Activated naive CD4-positive, alpha-beta T cell treated with anti-CD3 and anti-CD28 coated beads, Interleukin-2, amount 50 U/mL, for 24 hours (primary cell): ENCODE measurements around the gene SLC6A7.

Experiments used
- H3K27ac Mint-ChIP-seq: one replicate; pipeline ENCODE4 v1.8.0; 2021; ENCODE audit warnings: mild to moderate bottlenecking, mixed read lengths
- H3K27me3 Mint-ChIP-seq: one replicate; pipeline ENCODE4 v1.8.0; 2021; ENCODE audit warnings: mixed read lengths
- H3K36me3 Mint-ChIP-seq: one replicate; pipeline ENCODE4 v1.8.0; 2021; ENCODE audit warnings: mixed read lengths
- H3K4me1 Mint-ChIP-seq: one replicate; pipeline ENCODE4 v1.8.0; 2021; ENCODE audit warnings: mixed read lengths
- H3K4me3 Mint-ChIP-seq: one replicate; pipeline ENCODE4 v1.8.0; 2021; ENCODE audit warnings: mild to moderate bottlenecking, mixed read lengths
- H3K9me3 Mint-ChIP-seq: one replicate; pipeline ENCODE4 v1.8.0; 2021; ENCODE audit warnings: mixed read lengths

Gene SLC6A7

GRCh38 chr5:150152636-150153462 is 37.0 kb upstream of the SLC6A7 start:
- no peak overlapping the region for H3K27ac Mint-ChIP-seq
- H3K36me3 Mint-ChIP-seq, result no peaks in the 10 kb centered on the region
- H3K4me1 Mint-ChIP-seq, result peaks cover 5% of the 10 kb centered on the region
- H3K4me3 Mint-ChIP-seq, result no peak overlapping the region
- no peaks in the 10 kb centered on the region for H3K9me3 Mint-ChIP-seq
- peaks cover 6% of the 10 kb centered on the region for H3K27me3 Mint-ChIP-seq

DNA sequence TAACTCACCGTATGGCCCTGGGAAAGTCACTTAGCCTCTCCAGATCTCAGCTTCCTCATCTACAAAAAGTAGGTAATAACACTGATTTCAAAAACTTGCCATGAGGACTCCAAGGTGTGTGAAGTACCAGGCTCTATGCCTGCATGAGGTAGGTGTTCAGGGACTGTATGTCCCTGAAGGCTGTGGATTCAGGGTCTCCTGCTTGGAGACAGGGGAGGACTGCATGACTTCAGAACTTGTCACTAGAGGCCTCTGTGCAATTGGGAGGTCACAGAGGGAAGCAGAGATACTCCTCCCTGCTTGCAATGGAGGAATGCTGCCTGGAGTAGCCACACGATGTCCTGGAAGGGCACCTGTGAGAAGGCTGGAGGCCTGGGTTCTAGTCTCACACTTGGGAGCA is 36.4 kb upstream of the SLC6A7 start:
- H3K27ac Mint-ChIP-seq, result no peak overlapping the region

DNA sequence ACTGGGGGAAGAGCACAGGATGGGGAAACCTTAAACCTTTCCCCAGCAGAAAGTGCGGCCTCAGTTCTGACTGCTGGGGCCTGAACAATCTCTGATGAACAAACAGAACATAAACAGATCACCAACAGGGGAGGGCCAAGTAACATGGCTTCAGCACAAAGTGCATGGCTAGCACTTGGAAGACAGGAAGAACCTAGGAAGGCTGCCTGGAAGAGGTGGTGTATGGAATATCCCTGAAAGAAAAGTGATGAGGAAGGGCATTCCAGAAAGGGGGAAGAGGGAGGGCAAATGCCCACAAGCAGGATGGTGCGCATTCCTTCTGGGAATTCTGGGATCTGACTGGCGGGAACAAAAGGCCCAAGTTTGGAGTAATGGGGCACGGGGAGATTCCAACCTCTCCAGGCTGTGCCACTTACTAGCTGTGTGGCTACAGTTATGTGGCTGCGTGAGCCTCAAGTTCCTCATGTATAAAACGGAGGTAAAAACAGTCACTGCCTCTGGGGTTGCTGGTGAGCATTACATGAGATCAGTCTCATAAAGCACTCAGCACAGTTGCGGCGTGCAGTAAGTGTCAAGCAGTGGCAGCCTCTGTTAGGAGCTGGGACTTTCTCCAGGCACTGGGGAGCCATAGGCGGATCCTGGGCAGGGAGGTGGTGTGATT is 35.8 kb upstream of the SLC6A7 start:
- Mint-ChIP-seq H3K36me3 (no peaks in the 10 kb centered on the region), H3K9me3 (no peaks in the 10 kb centered on the region), H3K4me1 (peaks cover 5% of the 10 kb centered on the region), H3K27me3 (peaks cover 6% of the 10 kb centered on the region), H3K27ac (no peak overlapping the region), H3K4me3 (peak overlapping the region; percentile 72)

More for the DNA sequence above, 36.4 kb upstream of the SLC6A7 start:
- H3K9me3 Mint-ChIP-seq, result no peaks in the 10 kb centered on the region
- peaks cover 6% of the 10 kb centered on the region for H3K27me3 Mint-ChIP-seq
- no peak overlapping the region for H3K4me3 Mint-ChIP-seq
- peaks cover 5% of the 10 kb centered on the region for H3K4me1 Mint-ChIP-seq
- no peaks in the 10 kb centered on the region for H3K36me3 Mint-ChIP-seq

DNA sequence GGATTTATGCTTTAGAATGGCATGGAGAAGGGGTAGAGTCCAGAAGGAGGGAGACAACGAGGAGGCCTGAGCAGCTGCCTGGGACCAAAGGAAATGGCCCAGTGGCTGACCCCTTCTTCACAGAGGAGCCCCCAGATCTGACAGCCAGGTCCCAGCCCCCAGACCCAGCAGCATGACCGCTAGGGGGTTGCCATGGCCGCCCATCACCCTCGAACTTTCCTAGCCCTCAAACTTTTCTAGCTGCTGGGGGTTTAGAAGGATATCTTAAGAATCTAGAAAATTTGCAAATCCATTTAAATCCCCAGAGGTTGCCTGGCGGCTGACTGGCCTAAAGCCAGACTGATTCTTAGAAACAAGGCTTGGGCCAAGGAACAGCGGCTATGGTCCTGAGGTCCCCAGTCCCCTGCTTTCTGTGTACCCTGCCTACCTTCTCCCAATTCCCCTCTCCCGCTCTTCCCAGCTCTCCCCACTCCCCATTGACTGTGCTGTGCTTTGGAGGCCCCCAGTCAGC is 35.2 kb upstream of the SLC6A7 start:
- peak overlapping the region; percentile 72 for H3K4me3 Mint-ChIP-seq
- no peak overlapping the region for H3K27ac Mint-ChIP-seq
- peaks cover 5% of the 10 kb centered on the region for H3K4me1 Mint-ChIP-seq
- no peaks in the 10 kb centered on the region for H3K36me3 Mint-ChIP-seq
- peaks cover 6% of the 10 kb centered on the region for H3K27me3 Mint-ChIP-seq
- H3K9me3 Mint-ChIP-seq, result no peaks in the 10 kb centered on the region

- H3K27ac Mint-ChIP-seq, result peak within 1 kb of the TSS; percentile 62
- no peaks in the 10 kb centered on the region for H3K36me3 Mint-ChIP-seq
- peaks cover 6% of the 10 kb centered on the region for H3K27me3 Mint-ChIP-seq
- no peaks in the 10 kb centered on the region for H3K9me3 Mint-ChIP-seq
- peak within 1 kb of the TSS; percentile 85 for H3K4me3 Mint-ChIP-seq
- H3K4me1 Mint-ChIP-seq, result peaks cover 5% of the 10 kb centered on the region
Measured at GRCh38 chr5:150155258-150156026, 34.4 kb upstream of the SLC6A7 start, which contains the start of gene PDGFRB. PDGFRB (minus strand) TSS chr5:150155845; CDS start chr5:150137047, 18,798 bp downstream.

DNA sequence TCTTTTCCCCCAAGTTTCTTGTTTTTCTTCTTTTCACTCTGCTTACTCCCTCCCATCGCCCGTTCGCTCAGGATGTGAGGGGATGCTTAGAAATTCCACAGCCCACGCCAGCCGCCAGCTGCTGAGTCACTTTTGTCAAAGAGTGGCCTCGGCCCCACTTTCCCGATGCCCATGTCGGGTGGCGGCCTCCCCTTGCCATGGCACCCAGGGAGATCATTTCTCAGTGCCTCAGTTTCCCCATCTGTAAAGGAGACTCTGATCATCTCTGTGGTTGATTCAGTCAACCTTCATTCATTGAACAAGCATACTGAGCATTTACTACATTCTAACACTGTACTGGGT is 33.9 kb upstream of the SLC6A7 start:
- Mint-ChIP-seq H3K4me3 (peak overlapping the region; percentile 85), H3K9me3 (no peaks in the 10 kb centered on the region), H3K4me1 (peaks cover 5% of the 10 kb centered on the region), H3K27me3 (peaks cover 6% of the 10 kb centered on the region), H3K27ac (peak overlapping the region; percentile 62), H3K36me3 (no peaks in the 10 kb centered on the region)

- Mint-ChIP-seq H3K4me3 (no peak overlapping the region), H3K27ac (no peak overlapping the region)
Measured at GRCh38 chr5:150156540-150156939, 33.3 kb upstream of the SLC6A7 start.

GRCh38 chr5:150157168-150157567 is 32.7 kb upstream of the SLC6A7 start:
- no peaks in the 10 kb centered on the region for H3K9me3 Mint-ChIP-seq
- peaks cover 5% of the 10 kb centered on the region for H3K4me1 Mint-ChIP-seq
- no peak overlapping the region for H3K4me3 Mint-ChIP-seq
- peaks cover 6% of the 10 kb centered on the region for H3K27me3 Mint-ChIP-seq
- H3K27ac Mint-ChIP-seq, result no peak overlapping the region
- H3K36me3 Mint-ChIP-seq, result no peaks in the 10 kb centered on the region

More at GRCh38 chr5:150156540-150156939, 33.3 kb upstream of the SLC6A7 start:
- Mint-ChIP-seq H3K27me3 (peaks cover 6% of the 10 kb centered on the region), H3K36me3 (no peaks in the 10 kb centered on the region), H3K4me1 (peaks cover 5% of the 10 kb centered on the region), H3K9me3 (no peaks in the 10 kb centered on the region)

DNA sequence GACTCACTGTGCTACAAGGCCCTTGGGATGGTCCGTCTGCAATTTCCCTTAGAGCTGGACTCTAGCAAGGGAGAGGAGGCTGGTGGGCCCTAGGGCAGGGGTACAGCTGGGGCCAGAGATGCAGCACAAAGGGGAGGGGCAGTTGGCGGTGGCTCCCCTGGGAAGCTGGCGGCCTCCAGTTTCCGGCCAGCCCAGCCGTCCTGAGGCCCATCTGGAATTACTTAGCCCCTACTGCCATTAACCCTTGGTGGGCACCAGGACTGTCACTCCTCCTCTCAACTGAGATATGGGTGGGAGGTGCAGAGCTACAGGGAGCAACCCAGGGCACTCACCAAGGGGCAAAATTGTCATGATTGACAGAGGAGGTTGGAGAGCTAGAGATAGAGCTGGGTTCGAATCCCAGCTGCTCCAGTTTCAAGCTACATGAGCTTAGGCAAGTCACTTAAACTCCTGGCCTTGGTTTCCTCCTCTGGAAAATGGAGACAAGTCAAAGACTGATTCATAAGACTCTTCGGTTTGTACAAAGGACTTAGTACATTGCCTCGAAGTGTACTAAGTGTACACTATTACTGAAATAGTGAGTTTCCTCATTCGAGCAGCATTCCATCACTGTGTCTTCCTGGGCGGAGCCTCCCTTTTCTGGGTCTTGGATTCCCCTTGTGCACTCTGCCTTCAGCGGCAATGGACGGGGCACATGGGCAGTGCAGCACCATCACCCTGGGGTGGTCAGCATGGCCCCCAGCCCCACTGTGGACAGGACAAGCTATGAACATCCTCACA is 31.5 kb upstream of the SLC6A7 start:
- H3K9me3 Mint-ChIP-seq, result no peaks in the 10 kb centered on the region
- H3K27me3 Mint-ChIP-seq, result peaks cover 6% of the 10 kb centered on the region
- H3K4me1 Mint-ChIP-seq, result peaks cover 5% of the 10 kb centered on the region
- H3K27ac Mint-ChIP-seq, result no peak overlapping the region
- no peaks in the 10 kb centered on the region for H3K36me3 Mint-ChIP-seq
- H3K4me3 Mint-ChIP-seq, result no peak overlapping the region

DNA sequence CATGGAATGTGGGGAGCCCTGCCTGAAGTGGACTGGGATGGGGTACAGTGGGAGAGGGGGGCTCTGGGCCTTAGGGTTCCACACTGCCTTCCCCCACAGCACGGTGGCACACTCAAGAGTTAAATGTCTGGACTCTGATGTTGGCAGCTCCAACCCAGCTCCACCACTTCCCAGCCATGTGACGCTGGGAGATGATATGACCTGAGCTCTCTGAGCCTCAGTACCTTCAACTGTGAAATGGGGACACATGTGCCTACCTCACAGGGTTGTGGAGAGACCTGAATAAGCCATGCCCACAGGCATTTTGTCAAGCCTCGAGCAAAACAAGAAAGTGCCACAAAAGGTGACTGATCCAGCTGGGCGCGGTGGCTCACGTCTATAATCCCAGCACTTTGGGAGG is 30.8 kb upstream of the SLC6A7 start:
- Mint-ChIP-seq H3K9me3 (no peaks in the 10 kb centered on the region), H3K27me3 (peaks cover 6% of the 10 kb centered on the region), H3K4me3 (no peak overlapping the region), H3K27ac (no peak overlapping the region), H3K36me3 (no peaks in the 10 kb centered on the region), H3K4me1 (peaks cover 5% of the 10 kb centered on the region)

- Mint-ChIP-seq H3K4me1 (peaks cover 5% of the 10 kb centered on the region), H3K9me3 (no peaks in the 10 kb centered on the region), H3K27ac (no peak overlapping the region), H3K27me3 (peaks cover 7% of the 10 kb centered on the region), H3K36me3 (no peaks in the 10 kb centered on the region), H3K4me3 (no peak overlapping the region)
Measured at GRCh38 chr5:150159741-150160179, 30.1 kb upstream of the SLC6A7 start.

GRCh38 chr5:150160448-150161081 is 29.3 kb upstream of the SLC6A7 start:
- Mint-ChIP-seq H3K9me3 (no peaks in the 10 kb centered on the region), H3K4me1 (peaks cover 5% of the 10 kb centered on the region), H3K27ac (no peak overlapping the region), H3K36me3 (no peaks in the 10 kb centered on the region), H3K27me3 (peaks cover 10% of the 10 kb centered on the region), H3K4me3 (no peak overlapping the region)

DNA sequence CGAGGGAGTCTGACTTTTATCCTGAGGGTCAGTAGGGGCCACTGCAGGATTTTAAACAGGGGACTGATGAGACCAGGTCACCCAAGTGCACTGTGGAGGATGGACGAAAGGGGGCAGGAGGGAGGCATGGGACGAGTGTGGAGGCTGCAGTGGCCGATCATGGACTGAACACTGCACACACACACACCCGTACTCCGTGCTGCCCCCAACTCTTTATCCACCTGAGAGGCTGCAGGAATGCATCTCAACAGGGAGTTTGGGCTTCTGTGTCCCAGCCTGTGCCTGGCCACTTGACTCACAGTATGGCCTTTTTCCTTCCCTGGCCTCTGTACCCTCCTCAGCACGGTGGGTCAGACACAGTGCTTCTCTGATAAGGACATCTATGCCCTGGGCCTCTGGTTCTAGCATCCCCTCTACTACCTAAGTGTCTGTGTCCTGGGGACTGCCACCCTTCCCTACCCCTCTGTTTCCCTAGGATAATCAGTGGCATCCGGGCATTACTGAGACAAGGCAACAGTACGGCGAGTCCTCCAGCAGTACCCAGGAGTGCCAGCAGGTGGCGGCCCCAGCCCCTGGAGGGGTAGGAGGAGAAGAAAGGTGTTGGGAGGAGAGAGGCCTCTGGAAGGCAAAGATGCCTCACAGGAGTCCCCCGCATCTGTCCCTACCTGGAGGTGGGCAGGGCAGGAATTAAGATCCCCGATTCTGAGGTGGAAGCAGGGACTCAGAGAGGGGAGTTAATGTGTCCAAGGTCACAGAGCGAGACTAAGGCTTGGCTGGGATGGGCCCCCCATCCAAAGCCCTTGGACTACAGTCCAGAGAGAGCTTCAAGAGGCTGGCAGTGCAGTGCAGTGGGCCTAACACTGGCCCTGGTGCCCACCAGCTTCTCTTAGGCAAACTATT is 28.4 kb upstream of the SLC6A7 start:
- no peak overlapping the region for H3K4me3 Mint-ChIP-seq
- H3K4me1 Mint-ChIP-seq, result no peaks in the 10 kb centered on the region
- no peak overlapping the region for H3K27ac Mint-ChIP-seq

GRCh38 chr5:150162142-150162513 is 27.7 kb upstream of the SLC6A7 start:
- H3K27me3 Mint-ChIP-seq, result peaks cover 12% of the 10 kb centered on the region
- no peak overlapping the region for H3K4me3 Mint-ChIP-seq
- no peak overlapping the region for H3K27ac Mint-ChIP-seq
- H3K4me1 Mint-ChIP-seq, result no peaks in the 10 kb centered on the region
- H3K9me3 Mint-ChIP-seq, result no peaks in the 10 kb centered on the region
- H3K36me3 Mint-ChIP-seq, result no peaks in the 10 kb centered on the region

More for the DNA sequence above, 28.4 kb upstream of the SLC6A7 start:
- no peaks in the 10 kb centered on the region for H3K36me3 Mint-ChIP-seq
- H3K9me3 Mint-ChIP-seq, result no peaks in the 10 kb centered on the region
- peaks cover 12% of the 10 kb centered on the region for H3K27me3 Mint-ChIP-seq
